Gastrocnemius medialis (tissue), 4 donors: ENCODE results near the gene CD163L1. TPM values are rescaled to one million over a fixed set of nuclear protein-coding genes. Genes with fewer than 3 reads are reported as not detected.

Experiments used
- ATAC-seq, 2 donors: fragments of 150-250 bp; one replicate each; pipeline ENCODE4 v1.9.1; 2016
- DNase-seq, 2 donors: peaks; one replicate each; pipeline ENCODE4 v3.0.0-alpha.2; 2019
- H3K27ac ChIP-seq, 4 donors: fragments of 200-600 bp; sonication (generic); 1 replicate in 1 of 4; 2 replicates in 3 of 4; pipeline ENCODE4 v1.5.1; 2016 to 2018; ENCODE audit warnings: mild to moderate bottlenecking in 2 of 4, moderate library complexity in 1 of 4
- H3K27me3 ChIP-seq, 3 donors: fragments of 200-600 bp; sonication (generic) in 2 of 3; 1 replicate in 1 of 3; 2 replicates in 2 of 3; pipeline versions ENCODE4 v1.5.1 to v1.6.0; 2016 to 2019; ENCODE audit warnings: mild to moderate bottlenecking in 1 of 3, moderate library complexity in 1 of 3
- H3K36me3 ChIP-seq, 2 donors: fragments of 200-600 bp; sonication (generic) in 1 of 2; one replicate each; pipeline ENCODE4 v1.5.1; 2017 to 2018
- H3K4me1 ChIP-seq, 2 donors: fragments of 200-600 bp; sonication (generic) in 1 of 2; one replicate each; pipeline ENCODE4 v1.5.1; 2016 to 2017; ENCODE audit warnings: mild to moderate bottlenecking in 2 of 2
- H3K4me3 ChIP-seq, 4 donors: fragments of 200-600 bp; sonication (generic) in 3 of 4; 1 replicate in 1 of 4; 2 replicates in 3 of 4; pipeline ENCODE4 v1.5.1; 2016 to 2019; ENCODE audit warnings: mild to moderate bottlenecking in 2 of 4
- H3K9me3 ChIP-seq, 3 donors: fragments of 200-600 bp; sonication (generic) in 2 of 3; 1 replicate in 1 of 3; 2 replicates in 2 of 3; pipeline ENCODE4 v1.5.1; 2016 to 2019
- POLR2A ChIP-seq, 2 donors: fragments of 450-650 bp; IDR thresholded peaks; one replicate each; pipeline ENCODE4 v1.6.1; 2017; ENCODE audit warnings: antibody characterized with exemption in 2 of 2, mild to moderate bottlenecking in 2 of 2, moderate library complexity in 2 of 2
- in situ Hi-C, 4 donors: fragments of 200-750 bp; cut with MboI; loops; one replicate each; pipeline versions ENCODE4 v1.15.0 to v1.8.0; 2017; ENCODE audit warnings: low sequenced_read_pairs in 4 of 4
- intact Hi-C: fragments of 100-400 bp; cut with DNase I; formaldehyde crosslinking; loops from one replicate; pipeline ENCODE4 v1.15.1; 2023; ENCODE audit warnings: low total_unique reads
- total RNA-seq, 4 donors: library from RNA; depleted of rRNA; stranded (reverse); fragments of >200 nt; gene quantifications; one replicate each; pipeline versions ENCODE4 v1.1.0 to v1.2.3, GENCODE V29; 2016
- TF ChIP-seq, protein P1 (sequence below), 5 experiments: fragments of 450-650 bp in 3 of 5; fragments of 200-600 bp in 2 of 5; sonication (generic) in 2 of 5; IDR thresholded peaks in 4 of 5; conservative IDR thresholded peaks in 1 of 5; 1 replicate in 4 of 5; 2 replicates in 1 of 5; pipeline ENCODE4 v1.5.1; 2016 to 2019; ENCODE audit warnings: antibody characterized with exemption in 5 of 5, mild to moderate bottlenecking in 3 of 5, moderate library complexity in 3 of 5

The CD163L1 gene
- total RNA-seq, 4 donors from 2014 or later, result 0.17 to 2.4 (median 0.44) TPM

DNA sequence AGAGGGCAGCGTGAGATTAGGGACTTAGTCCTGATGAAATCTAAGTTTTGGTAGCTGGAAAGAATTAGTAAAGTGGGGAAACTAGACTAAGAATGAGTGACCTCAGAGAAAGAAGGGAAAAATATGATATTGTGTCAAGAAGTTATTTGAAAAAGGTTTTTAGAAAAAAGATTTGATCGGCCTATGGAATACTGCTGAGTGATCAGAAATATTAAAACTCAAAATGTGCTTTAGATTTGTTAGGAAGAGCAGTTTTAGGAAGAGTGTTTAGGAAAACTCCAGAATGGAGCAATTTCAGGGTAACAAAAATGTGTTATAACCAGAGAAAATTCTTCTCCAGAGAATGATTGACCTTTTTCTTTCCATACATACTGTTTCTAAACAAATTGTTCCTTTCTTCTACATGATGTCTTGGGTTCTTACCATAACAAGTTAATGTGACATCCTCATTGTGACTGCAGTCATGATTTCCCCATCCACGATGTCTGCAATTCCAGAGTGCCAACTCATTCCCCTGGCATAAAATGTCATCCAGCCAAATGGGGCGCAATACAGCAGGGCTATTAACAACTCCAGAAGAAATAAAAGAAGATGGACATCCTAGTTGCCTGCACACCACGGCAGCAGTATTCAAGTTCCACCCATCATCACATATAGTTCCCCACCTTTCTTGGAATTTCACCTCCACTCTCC lies 11.8 kb downstream of the CD163L1 start:
- DNase-seq (no peak), ATAC-seq (no peak)
- Histone ChIP-seq H3K4me1 (no peaks in the 10 kb centered on the region), H3K9me3 (no peaks in the 10 kb centered on the region), H3K36me3 (no peaks in the 10 kb centered on the region), H3K4me3 (no peak overlapping the region), H3K27ac (no peak overlapping the region), H3K27me3 (no peaks in the 10 kb centered on the region)
- in situ Hi-C loops, result no loop called here
- TF ChIP-seq, protein P1, sequence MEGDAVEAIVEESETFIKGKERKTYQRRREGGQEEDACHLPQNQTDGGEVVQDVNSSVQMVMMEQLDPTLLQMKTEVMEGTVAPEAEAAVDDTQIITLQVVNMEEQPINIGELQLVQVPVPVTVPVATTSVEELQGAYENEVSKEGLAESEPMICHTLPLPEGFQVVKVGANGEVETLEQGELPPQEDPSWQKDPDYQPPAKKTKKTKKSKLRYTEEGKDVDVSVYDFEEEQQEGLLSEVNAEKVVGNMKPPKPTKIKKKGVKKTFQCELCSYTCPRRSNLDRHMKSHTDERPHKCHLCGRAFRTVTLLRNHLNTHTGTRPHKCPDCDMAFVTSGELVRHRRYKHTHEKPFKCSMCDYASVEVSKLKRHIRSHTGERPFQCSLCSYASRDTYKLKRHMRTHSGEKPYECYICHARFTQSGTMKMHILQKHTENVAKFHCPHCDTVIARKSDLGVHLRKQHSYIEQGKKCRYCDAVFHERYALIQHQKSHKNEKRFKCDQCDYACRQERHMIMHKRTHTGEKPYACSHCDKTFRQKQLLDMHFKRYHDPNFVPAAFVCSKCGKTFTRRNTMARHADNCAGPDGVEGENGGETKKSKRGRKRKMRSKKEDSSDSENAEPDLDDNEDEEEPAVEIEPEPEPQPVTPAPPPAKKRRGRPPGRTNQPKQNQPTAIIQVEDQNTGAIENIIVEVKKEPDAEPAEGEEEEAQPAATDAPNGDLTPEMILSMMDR (IDR thresholded peaks at IDR 0.05 in 4 of 5, conservative IDR thresholded peaks at IDR 0.05 in 1 of 5), result no peak
- TF ChIP-seq POLR2A (IDR thresholded peaks at IDR 0.05), result no peak
- intact Hi-C loops, result no loop called here

DNA sequence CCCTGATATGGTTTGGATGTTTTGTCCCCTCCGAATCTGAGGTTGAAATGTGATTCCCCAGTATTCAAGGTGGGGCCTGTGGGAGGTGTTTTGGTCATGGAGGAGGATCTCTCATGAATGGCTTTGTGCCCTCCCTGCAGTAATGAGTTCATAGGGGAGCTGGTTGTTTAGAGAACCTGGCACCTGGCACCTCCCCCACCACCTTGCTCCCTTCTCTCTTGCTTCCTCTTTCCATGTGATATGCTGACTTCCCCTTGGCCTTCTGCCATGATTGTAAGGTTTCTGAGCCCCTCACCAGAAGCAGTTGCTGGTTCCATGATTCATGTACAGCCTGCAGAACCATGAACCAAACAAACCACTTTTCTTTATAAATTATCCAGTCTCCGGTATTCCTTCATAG lies 32.6 kb downstream of the CD163L1 start:
- TF ChIP-seq, protein P1 (IDR thresholded peaks at IDR 0.05 in 4 of 5, conservative IDR thresholded peaks at IDR 0.05 in 1 of 5), result no peak
- TF ChIP-seq POLR2A (IDR thresholded peaks at IDR 0.05), result no peak
- H3K36me3 ChIP-seq, result no peaks in the 10 kb centered on the region
- in situ Hi-C loops (no loop called here), intact Hi-C loops (no loop called here)
- no peaks in the 10 kb centered on the region for H3K4me1 ChIP-seq
- DNase-seq (no peak), ATAC-seq (no peak)
- H3K9me3 ChIP-seq, result no peaks in the 10 kb centered on the region
- no peak overlapping the region for H3K27ac ChIP-seq
- no peaks in the 10 kb centered on the region for H3K27me3 ChIP-seq
- H3K4me3 ChIP-seq, result no peak overlapping the region

DNA sequence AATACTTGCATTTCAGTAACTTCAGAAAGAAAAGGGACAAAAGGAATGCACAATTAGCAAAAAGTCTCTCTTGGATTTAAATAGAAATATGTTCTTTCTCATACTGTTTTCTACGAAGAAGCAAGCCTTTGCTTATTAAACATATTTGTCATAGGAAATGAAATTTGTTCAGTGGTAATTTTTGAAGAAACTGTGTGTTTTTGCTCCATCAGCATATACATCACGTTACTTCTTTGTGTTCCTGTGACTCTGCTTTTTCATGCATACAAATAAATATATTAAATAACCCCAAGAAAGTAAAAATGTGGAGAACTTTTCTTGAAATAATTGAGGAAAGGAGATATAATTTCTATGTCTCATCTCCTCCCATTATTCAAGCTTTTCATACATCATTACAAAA lies 39.7 kb downstream of the CD163L1 start:
- Histone ChIP-seq H3K27me3 (no peaks in the 10 kb centered on the region), H3K4me1 (no peaks in the 10 kb centered on the region), H3K27ac (no peak overlapping the region), H3K4me3 (no peak overlapping the region), H3K36me3 (no peaks in the 10 kb centered on the region), H3K9me3 (no peaks in the 10 kb centered on the region)
- TF ChIP-seq POLR2A (IDR thresholded peaks at IDR 0.05), result no peak
- TF ChIP-seq, protein P1 (IDR thresholded peaks at IDR 0.05 in 4 of 5, conservative IDR thresholded peaks at IDR 0.05 in 1 of 5), result no peak
- in situ Hi-C loops, result no loop called here
- ATAC-seq (no peak), DNase-seq (no peak)
- intact Hi-C loops, result no loop called here

DNA sequence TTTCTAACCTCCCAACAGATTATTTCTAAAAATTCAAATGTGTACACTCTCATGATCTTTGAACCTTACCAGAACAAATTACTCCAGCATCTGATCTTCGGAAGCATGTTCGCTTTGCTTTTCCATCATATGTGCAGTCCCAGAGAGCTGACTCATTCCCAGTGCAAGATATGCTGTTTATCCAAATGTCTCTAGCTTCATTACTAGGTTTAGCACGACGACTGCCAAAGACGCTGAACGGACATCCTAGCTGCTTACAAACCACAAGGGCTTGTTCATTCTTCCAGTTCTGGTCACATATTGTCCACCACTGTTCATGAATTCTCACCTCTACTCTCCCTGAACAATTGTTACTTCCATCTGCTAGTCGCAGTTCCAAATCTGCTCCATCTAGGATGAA lies 40.5 kb downstream of the CD163L1 start:
- in situ Hi-C loops, result no loop called here

More for the DNA sequence above, 40.5 kb downstream of the CD163L1 start:
- ATAC-seq (no peak), DNase-seq (no peak)
- Histone ChIP-seq H3K27ac (no peak overlapping the region), H3K4me1 (no peaks in the 10 kb centered on the region), H3K27me3 (no peaks in the 10 kb centered on the region), H3K36me3 (no peaks in the 10 kb centered on the region), H3K9me3 (no peaks in the 10 kb centered on the region), H3K4me3 (no peak overlapping the region)
- intact Hi-C loops, result no loop called here
- TF ChIP-seq, protein P1 (IDR thresholded peaks at IDR 0.05 in 4 of 5, conservative IDR thresholded peaks at IDR 0.05 in 1 of 5), result no peak
- TF ChIP-seq POLR2A (IDR thresholded peaks at IDR 0.05), result no peak
